ENCODE measurements around the gene CEP152.

DNA sequence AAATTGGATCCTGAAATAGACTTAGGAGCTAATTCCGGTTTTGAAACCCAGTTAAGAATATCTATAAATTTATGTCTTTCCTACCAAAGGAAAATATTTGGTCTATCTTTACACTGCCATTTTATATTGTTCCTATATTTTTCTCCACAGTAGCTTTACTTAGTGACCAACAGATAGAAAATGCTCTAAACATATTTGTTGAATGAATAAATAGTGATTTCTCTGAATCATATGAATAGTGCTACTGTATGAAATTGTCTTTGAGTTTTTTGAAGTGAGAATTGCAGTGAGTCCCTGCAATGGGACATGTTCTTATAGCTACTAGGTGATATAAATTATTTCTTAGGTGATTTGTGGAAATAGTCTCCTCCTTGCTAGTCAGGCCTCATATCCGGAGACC lies 48.6 kb upstream of the CEP152 start:
- TF ChIP-seq, protein P1, sequence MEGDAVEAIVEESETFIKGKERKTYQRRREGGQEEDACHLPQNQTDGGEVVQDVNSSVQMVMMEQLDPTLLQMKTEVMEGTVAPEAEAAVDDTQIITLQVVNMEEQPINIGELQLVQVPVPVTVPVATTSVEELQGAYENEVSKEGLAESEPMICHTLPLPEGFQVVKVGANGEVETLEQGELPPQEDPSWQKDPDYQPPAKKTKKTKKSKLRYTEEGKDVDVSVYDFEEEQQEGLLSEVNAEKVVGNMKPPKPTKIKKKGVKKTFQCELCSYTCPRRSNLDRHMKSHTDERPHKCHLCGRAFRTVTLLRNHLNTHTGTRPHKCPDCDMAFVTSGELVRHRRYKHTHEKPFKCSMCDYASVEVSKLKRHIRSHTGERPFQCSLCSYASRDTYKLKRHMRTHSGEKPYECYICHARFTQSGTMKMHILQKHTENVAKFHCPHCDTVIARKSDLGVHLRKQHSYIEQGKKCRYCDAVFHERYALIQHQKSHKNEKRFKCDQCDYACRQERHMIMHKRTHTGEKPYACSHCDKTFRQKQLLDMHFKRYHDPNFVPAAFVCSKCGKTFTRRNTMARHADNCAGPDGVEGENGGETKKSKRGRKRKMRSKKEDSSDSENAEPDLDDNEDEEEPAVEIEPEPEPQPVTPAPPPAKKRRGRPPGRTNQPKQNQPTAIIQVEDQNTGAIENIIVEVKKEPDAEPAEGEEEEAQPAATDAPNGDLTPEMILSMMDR (IDR thresholded peaks at IDR 0.05; ENCODE audit: insufficient read depth, low read length), result no peak
- TF ChIP-seq GABPA (IDR thresholded peaks at IDR 0.05; ENCODE audit: low read depth) (no peak), POLR2AphosphoS5 (IDR thresholded peaks at IDR 0.05; ENCODE audit: low read depth) (no peak)
